ENCODE measurements around the gene CDKN2C. TPM values are rescaled to one million over a fixed set of nuclear protein-coding genes. Genes with fewer than 3 reads are reported as not detected.

The CDKN2C gene
- total and polyA plus RNA-seq, 2 experiments from 2014 or later, result not detected

DNA sequence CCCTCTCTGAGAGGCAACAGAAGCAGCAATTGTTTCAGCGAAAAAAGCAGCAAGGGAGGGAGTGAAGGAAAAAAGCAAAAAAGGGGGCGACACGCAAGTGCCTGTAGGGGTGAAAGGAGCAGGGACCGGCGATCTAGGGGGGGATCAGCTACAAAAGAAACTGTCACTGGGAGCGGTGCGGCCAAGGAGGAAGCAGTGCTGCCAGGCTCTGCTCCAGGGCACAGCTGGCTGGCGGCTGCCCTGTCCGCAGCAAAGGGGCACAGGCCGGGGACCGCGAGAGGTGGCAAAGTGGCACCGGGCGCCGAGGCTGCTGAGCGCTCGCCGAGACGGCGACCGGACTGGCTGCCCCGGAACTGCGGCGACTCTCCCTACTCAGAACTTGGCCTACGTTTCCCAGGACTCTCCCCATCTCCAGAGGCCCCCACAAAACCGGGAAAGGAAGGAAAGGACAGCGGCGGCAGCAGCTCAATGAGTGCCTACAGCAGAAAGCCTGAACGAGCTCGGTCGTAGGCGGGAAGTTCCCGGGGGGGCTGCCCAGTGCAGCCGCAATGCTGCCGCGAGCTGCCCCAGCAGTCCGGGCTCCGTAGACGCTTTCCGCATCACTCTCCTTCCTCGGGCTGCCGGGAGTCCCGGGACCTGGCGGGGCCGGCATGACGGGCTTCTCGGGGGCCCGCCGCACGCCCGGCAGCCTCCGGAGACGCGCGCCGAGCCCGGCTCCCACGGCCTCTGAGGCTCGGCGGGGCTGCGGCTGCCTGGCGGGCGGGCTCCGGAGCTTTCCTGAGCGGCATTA, 1.0 kb upstream of the CDKN2C start:
- peak overlapping the region; percentile 99 for H2AFZ ChIP-seq
- H3K27ac Mint-ChIP-seq, result no peak overlapping the region
- no peaks in the 10 kb centered on the region for H3K9me2 ChIP-seq (ENCODE audit: insufficient read depth)
- DNase-seq (ENCODE audit: low spot score) (peak; percentile 50), ATAC-seq (peak; percentile 28)
- no peaks in the 10 kb centered on the region for H3K9me3 Mint-ChIP-seq
- no peaks in the 10 kb centered on the region for H3K79me2 ChIP-seq (replicated peaks; ENCODE audit: insufficient read depth)
- H3K4me1 ChIP-seq (ENCODE audit: insufficient read depth), result peaks cover 15% of the 10 kb centered on the region; the same call in 1 of the 2 replicates
- H3K27me3 ChIP-seq (ENCODE audit: insufficient read depth), result peaks cover 99% of the 10 kb centered on the region
- H3K4me3 Mint-ChIP-seq, result peak overlapping the region; percentile 80
- TF ChIP-seq EZH2phosphoT487 (IDR thresholded peaks at IDR 0.05; ENCODE audit: unreplicated experiment) (no peak), EZH2 (IDR thresholded peaks at IDR 0.05; ENCODE audit: low read depth, unreplicated experiment) (peak; percentile 82), POLR2AphosphoS5 (IDR thresholded peaks at IDR 0.05; ENCODE audit: low read depth) (no peak), STAT1 (IDR thresholded peaks at IDR 0.05; ENCODE audit: unreplicated experiment) (no peak), CREB1 (CRISPR knock-in tag; IDR thresholded peaks at IDR 0.05; ENCODE audit: low read depth) (no peak), ZNF114 (CRISPR knock-in tag; IDR thresholded peaks at IDR 0.05) (no peak), NANOG (IDR thresholded peaks at IDR 0.05; ENCODE audit: borderline replicate concordance) (no peak)
- TF ChIP-seq, protein P1, sequence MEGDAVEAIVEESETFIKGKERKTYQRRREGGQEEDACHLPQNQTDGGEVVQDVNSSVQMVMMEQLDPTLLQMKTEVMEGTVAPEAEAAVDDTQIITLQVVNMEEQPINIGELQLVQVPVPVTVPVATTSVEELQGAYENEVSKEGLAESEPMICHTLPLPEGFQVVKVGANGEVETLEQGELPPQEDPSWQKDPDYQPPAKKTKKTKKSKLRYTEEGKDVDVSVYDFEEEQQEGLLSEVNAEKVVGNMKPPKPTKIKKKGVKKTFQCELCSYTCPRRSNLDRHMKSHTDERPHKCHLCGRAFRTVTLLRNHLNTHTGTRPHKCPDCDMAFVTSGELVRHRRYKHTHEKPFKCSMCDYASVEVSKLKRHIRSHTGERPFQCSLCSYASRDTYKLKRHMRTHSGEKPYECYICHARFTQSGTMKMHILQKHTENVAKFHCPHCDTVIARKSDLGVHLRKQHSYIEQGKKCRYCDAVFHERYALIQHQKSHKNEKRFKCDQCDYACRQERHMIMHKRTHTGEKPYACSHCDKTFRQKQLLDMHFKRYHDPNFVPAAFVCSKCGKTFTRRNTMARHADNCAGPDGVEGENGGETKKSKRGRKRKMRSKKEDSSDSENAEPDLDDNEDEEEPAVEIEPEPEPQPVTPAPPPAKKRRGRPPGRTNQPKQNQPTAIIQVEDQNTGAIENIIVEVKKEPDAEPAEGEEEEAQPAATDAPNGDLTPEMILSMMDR (conservative IDR thresholded peaks at IDR 0.05; ENCODE audit: low read depth in 2 of 2), result no peak
- peaks cover 28% of the 10 kb centered on the region for H4K20me1 ChIP-seq (replicated peaks; ENCODE audit: insufficient read depth)
- H3K27me3 Mint-ChIP-seq (ENCODE audit: insufficient read depth, low read depth, poor library complexity), result peaks cover 78% of the 10 kb centered on the region
- peaks cover 18% of the 10 kb centered on the region for H3K4me1 Mint-ChIP-seq
- no peaks in the 10 kb centered on the region for H3K36me3 Mint-ChIP-seq (ENCODE audit: low read depth)
- H3K4me3 ChIP-seq, result peak overlapping the region; percentile 80
- no peak overlapping the region for H3K27ac ChIP-seq (ENCODE audit: low read depth)
- H3K36me3 ChIP-seq (ENCODE audit: insufficient read depth), result no peaks in the 10 kb centered on the region
- peak overlapping the region; percentile 99 for H3K4me2 ChIP-seq
- peaks cover 31% of the 10 kb centered on the region for H3F3A ChIP-seq (replicated peaks; ENCODE audit: low read depth)

DNA sequence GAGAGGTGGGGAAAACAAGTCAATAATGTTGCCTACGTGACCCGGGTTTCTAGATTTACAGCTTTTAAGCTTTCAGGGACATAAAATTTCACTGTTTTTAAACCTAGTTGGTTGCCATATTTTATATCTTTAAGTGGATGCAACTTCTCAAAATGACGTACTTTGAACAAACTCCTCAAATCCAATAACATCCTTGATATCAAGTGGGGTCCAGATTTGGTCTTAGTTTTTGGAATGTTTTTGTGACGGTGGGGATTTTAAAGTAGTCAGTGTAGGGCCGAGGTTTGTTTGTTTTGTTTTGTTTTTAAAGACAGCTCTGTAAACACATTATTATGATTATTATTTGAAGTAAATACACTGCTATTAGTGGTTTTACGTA, 453 bp downstream of the CDKN2C start:
- ATAC-seq, result no peak
- H4K20me1 ChIP-seq (replicated peaks; ENCODE audit: insufficient read depth), result peaks cover 43% of the 10 kb centered on the region
- peak overlapping the region; percentile 99 for H3K4me2 ChIP-seq
- no peak for DNase-seq (ENCODE audit: low spot score)
- H3K9me3 Mint-ChIP-seq, result no peaks in the 10 kb centered on the region
- no peak overlapping the region for H2AFZ ChIP-seq
- TF ChIP-seq, protein P2, sequence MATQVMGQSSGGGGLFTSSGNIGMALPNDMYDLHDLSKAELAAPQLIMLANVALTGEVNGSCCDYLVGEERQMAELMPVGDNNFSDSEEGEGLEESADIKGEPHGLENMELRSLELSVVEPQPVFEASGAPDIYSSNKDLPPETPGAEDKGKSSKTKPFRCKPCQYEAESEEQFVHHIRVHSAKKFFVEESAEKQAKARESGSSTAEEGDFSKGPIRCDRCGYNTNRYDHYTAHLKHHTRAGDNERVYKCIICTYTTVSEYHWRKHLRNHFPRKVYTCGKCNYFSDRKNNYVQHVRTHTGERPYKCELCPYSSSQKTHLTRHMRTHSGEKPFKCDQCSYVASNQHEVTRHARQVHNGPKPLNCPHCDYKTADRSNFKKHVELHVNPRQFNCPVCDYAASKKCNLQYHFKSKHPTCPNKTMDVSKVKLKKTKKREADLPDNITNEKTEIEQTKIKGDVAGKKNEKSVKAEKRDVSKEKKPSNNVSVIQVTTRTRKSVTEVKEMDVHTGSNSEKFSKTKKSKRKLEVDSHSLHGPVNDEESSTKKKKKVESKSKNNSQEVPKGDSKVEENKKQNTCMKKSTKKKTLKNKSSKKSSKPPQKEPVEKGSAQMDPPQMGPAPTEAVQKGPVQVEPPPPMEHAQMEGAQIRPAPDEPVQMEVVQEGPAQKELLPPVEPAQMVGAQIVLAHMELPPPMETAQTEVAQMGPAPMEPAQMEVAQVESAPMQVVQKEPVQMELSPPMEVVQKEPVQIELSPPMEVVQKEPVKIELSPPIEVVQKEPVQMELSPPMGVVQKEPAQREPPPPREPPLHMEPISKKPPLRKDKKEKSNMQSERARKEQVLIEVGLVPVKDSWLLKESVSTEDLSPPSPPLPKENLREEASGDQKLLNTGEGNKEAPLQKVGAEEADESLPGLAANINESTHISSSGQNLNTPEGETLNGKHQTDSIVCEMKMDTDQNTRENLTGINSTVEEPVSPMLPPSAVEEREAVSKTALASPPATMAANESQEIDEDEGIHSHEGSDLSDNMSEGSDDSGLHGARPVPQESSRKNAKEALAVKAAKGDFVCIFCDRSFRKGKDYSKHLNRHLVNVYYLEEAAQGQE (IDR thresholded peaks at IDR 0.05; ENCODE audit: unreplicated experiment), result no peak
- peak; percentile 4 for TF ChIP-seq EZH2 (IDR thresholded peaks at IDR 0.05; ENCODE audit: low read depth, unreplicated experiment)
- TF ChIP-seq POLR2AphosphoS5 (IDR thresholded peaks at IDR 0.05; ENCODE audit: low read depth), result no peak
- TF ChIP-seq, protein P1 (conservative IDR thresholded peaks at IDR 0.05; ENCODE audit: low read depth in 2 of 2), result no peak
- H3K9me2 ChIP-seq (ENCODE audit: insufficient read depth), result no peaks in the 10 kb centered on the region
- peaks cover 99% of the 10 kb centered on the region for H3K27me3 ChIP-seq (ENCODE audit: insufficient read depth)
- no peak overlapping the region for H3K27ac Mint-ChIP-seq
- peaks cover 21% of the 10 kb centered on the region; the same call in 1 of the 2 replicates for H3K4me1 ChIP-seq (ENCODE audit: insufficient read depth)
- peaks cover 90% of the 10 kb centered on the region for H3K27me3 Mint-ChIP-seq (ENCODE audit: insufficient read depth, low read depth, poor library complexity)
- H3K36me3 ChIP-seq (ENCODE audit: insufficient read depth), result no peaks in the 10 kb centered on the region
- H3K4me3 Mint-ChIP-seq, result peak overlapping the region; percentile 67; the same call in 2 of the 3 replicates
- peaks cover 40% of the 10 kb centered on the region for H3F3A ChIP-seq (replicated peaks; ENCODE audit: low read depth)
- no peak overlapping the region for H3K27ac ChIP-seq (ENCODE audit: low read depth)
- no peaks in the 10 kb centered on the region for H3K79me2 ChIP-seq (replicated peaks; ENCODE audit: insufficient read depth)
- peaks cover 18% of the 10 kb centered on the region for H3K4me1 Mint-ChIP-seq
- peak overlapping the region; percentile 80 for H3K4me3 ChIP-seq
- no peaks in the 10 kb centered on the region for H3K36me3 Mint-ChIP-seq (ENCODE audit: low read depth)
